ENCODE data around the gene DMBX1. TPM values are rescaled to one million over a fixed set of nuclear protein-coding genes. Genes with fewer than 3 reads are reported as not detected.

DMBX1 gene
- total RNA-seq, 4 donors from 2014 or later = 0.25 to 0.55 (median 0.30) TPM; not detected in 1

DNA sequence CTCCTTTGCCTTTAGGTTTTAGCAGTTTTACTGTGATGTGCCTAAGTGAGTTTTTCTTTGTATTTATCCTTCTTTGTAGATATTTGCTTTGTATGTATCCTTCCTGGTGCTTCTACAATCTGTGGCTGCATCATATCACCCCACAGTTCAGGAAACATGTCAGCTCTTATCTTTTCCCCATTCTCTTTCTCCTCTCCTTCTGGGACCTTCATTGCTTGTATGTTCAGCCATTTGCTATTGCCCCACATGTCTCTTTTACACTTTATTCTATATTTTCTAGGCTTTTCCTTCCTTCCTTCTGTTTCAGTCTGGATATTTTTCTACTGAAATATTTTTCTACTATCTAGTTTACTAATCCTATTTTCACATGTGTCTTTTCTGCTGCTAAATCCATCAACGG lies 46.9 kb downstream of the DMBX1 start:
- Histone ChIP-seq H3K4me3 (no peak overlapping the region), H3K4me1 (peaks cover 9% of the 10 kb centered on the region), H3K36me3 (no peaks in the 10 kb centered on the region), H3K9me3 (no peaks in the 10 kb centered on the region), H3K27ac (no peak overlapping the region), H3K27me3 (peaks cover 9% of the 10 kb centered on the region)
- 88% methylated on average over 1 of the region's 1 CpG for WGBS
- DNase-seq (ENCODE audit: low spot score in 2 of 2) = no peak
- TF ChIP-seq POLR2AphosphoS5 (IDR thresholded peaks at IDR 0.05) = no peak
- TF ChIP-seq POLR2A (IDR thresholded peaks at IDR 0.05) = no peak
- no peak for TF ChIP-seq EP300 (IDR thresholded peaks at IDR 0.05)
- TF ChIP-seq, protein P1, sequence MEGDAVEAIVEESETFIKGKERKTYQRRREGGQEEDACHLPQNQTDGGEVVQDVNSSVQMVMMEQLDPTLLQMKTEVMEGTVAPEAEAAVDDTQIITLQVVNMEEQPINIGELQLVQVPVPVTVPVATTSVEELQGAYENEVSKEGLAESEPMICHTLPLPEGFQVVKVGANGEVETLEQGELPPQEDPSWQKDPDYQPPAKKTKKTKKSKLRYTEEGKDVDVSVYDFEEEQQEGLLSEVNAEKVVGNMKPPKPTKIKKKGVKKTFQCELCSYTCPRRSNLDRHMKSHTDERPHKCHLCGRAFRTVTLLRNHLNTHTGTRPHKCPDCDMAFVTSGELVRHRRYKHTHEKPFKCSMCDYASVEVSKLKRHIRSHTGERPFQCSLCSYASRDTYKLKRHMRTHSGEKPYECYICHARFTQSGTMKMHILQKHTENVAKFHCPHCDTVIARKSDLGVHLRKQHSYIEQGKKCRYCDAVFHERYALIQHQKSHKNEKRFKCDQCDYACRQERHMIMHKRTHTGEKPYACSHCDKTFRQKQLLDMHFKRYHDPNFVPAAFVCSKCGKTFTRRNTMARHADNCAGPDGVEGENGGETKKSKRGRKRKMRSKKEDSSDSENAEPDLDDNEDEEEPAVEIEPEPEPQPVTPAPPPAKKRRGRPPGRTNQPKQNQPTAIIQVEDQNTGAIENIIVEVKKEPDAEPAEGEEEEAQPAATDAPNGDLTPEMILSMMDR (IDR thresholded peaks at IDR 0.05) = no peak

DNA sequence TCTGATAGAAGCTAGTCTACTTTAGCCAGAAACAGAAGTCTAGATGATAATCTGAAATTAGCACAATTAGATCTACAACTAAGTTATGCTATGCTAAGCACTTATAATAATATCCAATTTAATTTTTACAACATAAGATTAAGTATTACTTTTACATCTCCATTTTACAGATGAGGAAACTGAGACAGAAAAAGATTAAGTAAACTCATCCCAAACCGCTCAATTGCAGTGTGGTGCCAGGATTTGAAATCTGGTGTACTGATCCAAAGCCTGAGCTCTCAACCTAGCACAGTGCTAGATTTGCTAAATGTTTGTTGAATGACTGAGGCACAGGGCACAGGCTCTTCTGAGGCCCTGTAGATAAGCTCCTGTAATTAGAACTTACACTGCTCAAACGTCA lies 48.0 kb downstream of the DMBX1 start:
- no peaks in the 10 kb centered on the region for H3K9me3 ChIP-seq
- H3K27me3 ChIP-seq = peaks cover 6% of the 10 kb centered on the region
- 82% methylated on average over 2 of the region's 2 CpGs for WGBS
- DNase-seq (ENCODE audit: low spot score in 2 of 2) = no peak
- H3K4me3 ChIP-seq = no peak overlapping the region
- H3K4me1 ChIP-seq = peaks cover 8% of the 10 kb centered on the region
- no peak overlapping the region for H3K27ac ChIP-seq
- no peaks in the 10 kb centered on the region for H3K36me3 ChIP-seq
- TF ChIP-seq, protein P1 (IDR thresholded peaks at IDR 0.05) = no peak
- no peak for TF ChIP-seq POLR2A (IDR thresholded peaks at IDR 0.05)
- no peak for TF ChIP-seq POLR2AphosphoS5 (IDR thresholded peaks at IDR 0.05)
- no peak for TF ChIP-seq EP300 (IDR thresholded peaks at IDR 0.05)

DNA sequence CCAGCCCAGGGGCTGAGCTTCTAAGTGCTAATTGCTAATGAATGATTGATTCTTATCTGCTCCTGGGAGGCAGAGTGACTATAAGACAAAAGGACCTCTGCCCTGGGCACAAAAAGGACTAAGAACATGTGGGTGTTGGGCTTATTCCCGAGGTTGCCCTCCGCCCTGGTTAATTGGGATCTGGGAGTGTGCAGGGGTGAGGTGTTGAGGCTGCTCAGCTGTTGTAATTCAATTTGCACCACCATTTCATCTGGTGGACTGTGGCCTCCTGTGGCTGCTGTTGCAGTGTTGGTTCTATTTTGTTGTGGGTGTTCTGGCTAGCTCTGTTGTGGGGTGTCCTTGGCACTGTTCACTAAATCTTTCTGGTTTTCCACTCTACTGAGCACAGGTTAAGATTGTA lies 48.5 kb downstream of the DMBX1 start:
- Histone ChIP-seq H3K36me3 (no peaks in the 10 kb centered on the region), H3K4me1 (peaks cover 5% of the 10 kb centered on the region), H3K9me3 (no peaks in the 10 kb centered on the region), H3K27me3 (peaks cover 9% of the 10 kb centered on the region), H3K27ac (no peak overlapping the region), H3K4me3 (no peak overlapping the region)
- no peak for DNase-seq (ENCODE audit: low spot score in 2 of 2)
- TF ChIP-seq EP300 (IDR thresholded peaks at IDR 0.05) = no peak
- TF ChIP-seq, protein P1 (IDR thresholded peaks at IDR 0.05) = no peak
- TF ChIP-seq POLR2AphosphoS5 (IDR thresholded peaks at IDR 0.05) = no peak
- no peak for TF ChIP-seq POLR2A (IDR thresholded peaks at IDR 0.05)
- WGBS = 74% methylated on average over 2 of the region's 2 CpGs

Other genes with a start within 250 kb of the DMBX1 start
- 1 to 10 TPM; 1.1 to 6.1 (median 2.1) TPM for gene RAD54L, start 242.1 kb upstream of the DMBX1 start, total RNA-seq
- gene LRRC41, start 186.2 kb upstream of the DMBX1 start, total RNA-seq = 10 to 100 TPM; 69.8 to 87.6 (median 84.7) TPM
- gene UQCRH, start 186.1 kb upstream of the DMBX1 start, total RNA-seq = 100 to 1,000 TPM; 182 to 399 (median 283) TPM
- 10 to 100 TPM; 21.3 to 27.5 (median 24.3) TPM for gene NSUN4, start 149.0 kb upstream of the DMBX1 start, total RNA-seq
- 10 to 100 TPM; 18.1 to 50.5 (median 27.7) TPM for gene FAAH, start 95.5 kb upstream of the DMBX1 start, total RNA-seq
- not detected for gene KNCN, start 61.8 kb downstream of the DMBX1 start, total RNA-seq
- gene MKNK1, start 114.4 kb downstream of the DMBX1 start, total RNA-seq = 10 to 100 TPM; 15.8 to 39.1 (median 27.4) TPM
- gene MOB3C, start 127.0 kb downstream of the DMBX1 start, total RNA-seq = 10 to 100 TPM in 3 of 4 donors, 1 to 10 TPM in 1; 8.0 to 14.1 (median 11.6) TPM
- 10 to 100 TPM; 29.0 to 43.6 (median 30.9) TPM for gene ATPAF1, start 178.5 kb downstream of the DMBX1 start, total RNA-seq
- not detected for gene TEX38, start 182.0 kb downstream of the DMBX1 start, total RNA-seq
- gene EFCAB14, start 229.3 kb downstream of the DMBX1 start, total RNA-seq = 100 to 1,000 TPM in 3 of 4 donors, 10 to 100 TPM in 1; 87.9 to 136 (median 121) TPM

Measured in suprapubic skin (tissue), 4 donors.